GM12873 (cell line): ENCODE measurements around the gene HPSE2.

Experiments
- CTCF ChIP-seq: IDR thresholded peaks from 2 replicates; pipeline ENCODE4 v1.5.1; 2012; ENCODE audit warnings: low read depth, mild to moderate bottlenecking, moderate library complexity, low read length, control low read depth; ENCODE audit not compliant: insufficient read depth; ENCODE audit errors: missing control alignments

HPSE2 gene

DNA sequence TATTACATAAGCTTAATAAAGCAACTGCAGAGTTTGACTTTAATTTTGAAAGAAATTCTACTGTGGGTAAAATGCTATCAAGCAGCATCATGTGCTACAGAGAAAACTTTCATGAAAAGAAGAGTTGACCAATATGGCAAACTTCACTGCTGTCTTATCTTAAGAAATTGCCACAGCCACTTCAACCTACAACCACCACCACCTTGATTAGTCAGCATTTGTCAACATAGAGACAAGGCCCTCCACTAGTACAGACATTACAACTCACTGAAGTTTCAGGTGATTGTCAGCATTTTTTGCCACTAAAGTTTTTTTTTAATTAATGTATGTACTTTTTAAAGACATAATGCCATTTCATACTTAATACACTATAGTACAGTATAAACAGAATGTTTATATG lies 350.3 kb downstream of the HPSE2 start:
- no peak for TF ChIP-seq CTCF

GRCh38 chr10:98881789-98882188 lies 353.9 kb downstream of the HPSE2 start:
- TF ChIP-seq CTCF, result no peak

DNA sequence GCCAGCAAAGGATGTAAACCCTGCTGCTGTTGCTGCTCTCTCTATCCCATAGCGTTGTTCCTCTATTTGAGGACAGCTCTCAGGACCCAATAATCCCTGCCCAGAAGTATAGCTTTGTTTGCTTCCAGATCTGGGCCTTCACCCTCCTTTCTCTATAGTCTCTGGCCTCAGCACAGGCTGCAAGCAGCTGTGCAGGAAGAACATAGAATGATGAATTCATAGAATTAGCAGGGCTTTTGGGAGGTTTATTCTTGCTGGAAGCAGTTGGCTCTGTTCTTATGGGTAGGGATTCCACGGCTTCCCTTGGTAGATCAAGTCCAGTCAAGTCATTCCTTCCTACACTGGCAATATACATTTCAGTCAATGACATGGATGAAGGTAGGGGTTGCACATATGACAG lies 354.7 kb downstream of the HPSE2 start:
- TF ChIP-seq CTCF, result no peak

- no peak for TF ChIP-seq CTCF
These were observed 356.7 kb downstream of the HPSE2 start for GRCh38 chr10:98878921-98879320.

DNA sequence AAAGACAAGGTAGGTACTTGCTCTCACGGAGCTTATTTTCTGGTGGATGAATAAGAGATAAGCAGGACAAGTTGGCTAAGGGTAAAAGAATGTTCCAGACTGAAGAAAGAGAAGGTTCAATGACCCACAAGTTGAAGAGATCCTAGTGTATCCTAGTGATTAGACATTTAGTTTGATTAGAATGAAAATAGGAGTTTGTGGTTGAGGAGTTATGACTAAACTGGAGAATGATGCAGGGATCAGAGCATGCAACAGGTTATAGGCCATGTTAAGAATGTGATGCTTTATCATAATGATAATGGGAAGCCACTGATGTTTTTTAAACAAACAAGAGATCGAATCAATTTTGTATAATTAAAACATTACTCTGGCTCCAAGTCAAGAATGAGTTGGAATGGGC lies 357.2 kb downstream of the HPSE2 start:
- no peak for TF ChIP-seq CTCF

GRCh38 chr10:98861962-98862361 lies 373.7 kb downstream of the HPSE2 start:
- TF ChIP-seq CTCF, result no peak

- TF ChIP-seq CTCF, result no peak
These were observed 377.1 kb downstream of the HPSE2 start for GRCh38 chr10:98858525-98858924.

DNA sequence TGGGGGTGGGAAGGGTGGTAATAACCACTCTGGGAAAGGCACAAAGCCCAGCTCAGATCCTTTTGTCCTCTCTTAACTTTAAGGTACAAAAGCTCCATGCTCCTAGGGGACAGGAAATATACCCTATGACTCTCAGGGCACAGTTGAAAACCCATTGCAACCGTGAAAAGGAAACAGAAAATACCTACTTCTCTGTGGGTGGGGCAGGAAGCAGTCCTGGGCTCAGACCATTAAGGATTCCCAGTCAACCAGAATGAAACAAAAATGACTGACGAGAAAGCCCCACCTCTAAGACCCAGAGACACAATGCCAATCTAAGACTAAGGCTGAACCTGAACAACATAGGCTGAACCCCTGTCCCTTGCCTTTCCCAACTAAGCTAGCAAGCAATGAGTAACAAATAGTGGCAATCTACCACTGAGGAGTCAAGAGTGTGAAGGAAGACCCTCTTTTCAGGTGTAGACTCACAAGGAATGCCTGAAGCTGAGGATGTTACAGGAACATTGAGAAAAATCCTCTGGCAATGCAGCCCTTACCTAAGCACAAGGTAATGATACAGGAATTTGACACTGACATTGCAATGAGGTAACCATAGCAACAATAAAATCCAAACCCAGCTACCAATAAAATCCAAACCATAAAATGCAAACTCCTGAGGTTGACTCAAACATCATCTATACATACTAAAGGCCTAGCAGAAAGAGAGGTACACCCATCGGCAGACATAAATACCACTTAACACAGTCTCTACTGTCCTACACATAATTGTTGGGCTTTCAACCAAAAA lies 380.1 kb downstream of the HPSE2 start:
- no peak for TF ChIP-seq CTCF
